CD4-positive, alpha-beta T cell treated with Interleukin-21 for 1 hour (primary cell): Measurements from ENCODE around the gene DNAJA4.

ENCODE experiments used
- DNase-seq: peaks from one replicate; pipeline ENCODE4 v3.0.0-alpha.2; 2020

Gene DNAJA4

DNA sequence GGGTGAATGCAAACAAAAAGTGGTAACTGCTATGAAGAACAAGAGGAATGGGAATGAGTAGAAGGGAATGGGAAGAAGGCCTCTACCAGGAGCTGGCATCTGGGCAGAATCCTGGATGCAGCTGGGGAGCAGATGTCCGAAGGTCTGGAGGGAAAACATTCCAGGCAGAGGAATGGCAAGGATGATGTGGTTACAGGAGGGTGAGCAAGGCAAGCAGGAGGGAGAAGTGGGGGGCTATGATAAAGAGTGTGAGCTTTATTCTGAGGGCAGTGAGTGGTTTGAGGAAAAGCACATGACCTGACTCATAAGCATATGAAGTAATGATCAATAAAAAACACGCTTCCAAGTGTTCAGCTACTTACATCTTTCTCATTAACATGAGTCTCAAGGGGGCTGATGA is 18.0 kb downstream of the DNAJA4 start:
- no peak for DNase-seq

DNA sequence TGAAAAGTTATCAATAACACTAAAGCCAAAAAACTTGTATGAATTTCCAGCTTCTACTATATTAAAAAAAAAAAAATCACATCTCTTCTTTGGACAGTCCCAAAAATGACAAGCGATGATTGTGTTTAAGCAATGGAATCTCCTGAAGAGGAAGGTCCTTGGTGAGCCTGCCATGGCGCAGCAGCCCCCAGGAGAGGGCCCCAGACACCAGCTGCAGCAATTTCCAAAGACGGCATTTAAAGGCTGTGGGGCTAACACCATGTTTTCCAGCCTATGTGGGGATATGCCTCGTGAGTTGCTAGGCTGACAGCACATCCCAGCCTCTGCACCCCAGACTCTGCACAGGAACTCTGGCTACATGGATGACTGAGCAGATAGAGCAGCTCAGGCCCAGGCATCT is 20.4 kb downstream of the DNAJA4 start:
- DNase-seq = no peak

DNA sequence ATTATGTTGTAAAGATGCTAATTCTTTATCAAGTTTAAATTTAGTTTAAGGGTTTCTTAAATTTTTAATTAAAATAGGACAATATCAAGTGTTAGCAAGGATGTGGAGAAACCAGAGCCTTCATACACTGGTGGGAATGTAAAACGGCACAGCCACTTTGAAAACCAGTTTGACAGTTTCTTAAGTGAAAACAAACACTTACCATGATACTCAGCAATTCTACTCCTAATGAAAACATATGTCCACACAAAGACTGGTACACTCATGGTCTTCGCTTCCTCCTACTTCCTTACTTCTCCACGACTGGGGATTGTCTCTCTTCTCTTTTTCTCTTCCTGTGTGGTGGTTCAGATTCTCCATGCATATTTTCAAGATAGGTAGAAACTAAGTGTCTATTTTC is 25.9 kb downstream of the DNAJA4 start:
- no peak for DNase-seq

DNA sequence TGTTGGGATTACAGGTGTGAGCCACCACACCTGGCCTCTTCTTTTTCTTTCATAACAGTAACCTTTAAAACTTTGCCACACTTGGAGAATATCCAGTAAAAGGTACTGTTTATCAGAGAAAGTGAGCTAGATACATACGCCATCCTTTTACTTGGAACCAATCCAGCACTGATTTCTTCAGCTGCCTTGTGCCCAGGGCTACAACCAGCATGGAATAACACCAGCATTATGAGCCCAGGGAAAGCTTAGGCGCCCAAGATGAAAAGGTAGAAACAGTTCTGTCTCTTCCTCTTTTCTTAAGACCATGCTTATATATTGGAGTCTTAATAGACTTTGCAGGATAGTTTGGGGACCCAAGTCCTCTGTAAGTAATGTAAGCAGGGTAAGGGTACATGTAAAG is 26.7 kb downstream of the DNAJA4 start:
- no peak for DNase-seq

DNA sequence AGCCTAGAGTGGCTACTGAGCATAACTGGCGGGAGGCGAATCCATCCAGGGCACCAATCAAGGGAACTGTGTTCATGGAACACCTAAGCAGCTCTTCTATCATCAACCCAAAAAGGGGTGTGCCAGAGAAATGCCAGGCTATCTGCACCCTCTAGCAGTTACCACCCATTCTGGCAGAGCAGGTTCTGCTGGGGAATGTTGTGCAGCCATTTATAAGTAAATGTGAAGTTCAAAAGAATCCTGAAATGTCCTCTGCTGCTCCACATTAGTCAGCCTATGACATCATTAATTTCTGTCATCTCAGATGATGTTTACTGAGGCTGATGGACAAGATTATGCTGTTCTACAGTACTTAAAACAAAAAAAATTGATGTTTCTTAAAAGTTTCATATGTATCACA is 27.3 kb downstream of the DNAJA4 start:
- no peak for DNase-seq

DNA sequence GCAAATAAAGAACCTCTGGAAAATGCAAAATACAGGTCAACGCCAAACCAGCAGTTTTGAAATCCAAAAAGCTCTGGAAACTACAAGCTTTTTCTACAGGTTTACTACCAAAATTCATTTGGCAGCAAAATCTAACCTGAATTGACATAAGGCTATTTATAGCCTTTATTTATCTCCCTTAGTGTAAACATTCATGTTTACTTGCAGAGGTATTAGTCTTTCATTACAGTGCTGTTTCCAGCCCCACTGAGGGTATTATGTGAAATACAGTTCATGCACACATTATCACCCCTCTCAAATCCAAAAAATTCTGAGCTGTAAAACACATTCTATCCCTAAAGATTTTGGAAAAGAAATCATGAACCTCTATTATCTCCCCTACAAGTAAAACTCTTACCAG is 27.9 kb downstream of the DNAJA4 start:
- no peak for DNase-seq

DNA sequence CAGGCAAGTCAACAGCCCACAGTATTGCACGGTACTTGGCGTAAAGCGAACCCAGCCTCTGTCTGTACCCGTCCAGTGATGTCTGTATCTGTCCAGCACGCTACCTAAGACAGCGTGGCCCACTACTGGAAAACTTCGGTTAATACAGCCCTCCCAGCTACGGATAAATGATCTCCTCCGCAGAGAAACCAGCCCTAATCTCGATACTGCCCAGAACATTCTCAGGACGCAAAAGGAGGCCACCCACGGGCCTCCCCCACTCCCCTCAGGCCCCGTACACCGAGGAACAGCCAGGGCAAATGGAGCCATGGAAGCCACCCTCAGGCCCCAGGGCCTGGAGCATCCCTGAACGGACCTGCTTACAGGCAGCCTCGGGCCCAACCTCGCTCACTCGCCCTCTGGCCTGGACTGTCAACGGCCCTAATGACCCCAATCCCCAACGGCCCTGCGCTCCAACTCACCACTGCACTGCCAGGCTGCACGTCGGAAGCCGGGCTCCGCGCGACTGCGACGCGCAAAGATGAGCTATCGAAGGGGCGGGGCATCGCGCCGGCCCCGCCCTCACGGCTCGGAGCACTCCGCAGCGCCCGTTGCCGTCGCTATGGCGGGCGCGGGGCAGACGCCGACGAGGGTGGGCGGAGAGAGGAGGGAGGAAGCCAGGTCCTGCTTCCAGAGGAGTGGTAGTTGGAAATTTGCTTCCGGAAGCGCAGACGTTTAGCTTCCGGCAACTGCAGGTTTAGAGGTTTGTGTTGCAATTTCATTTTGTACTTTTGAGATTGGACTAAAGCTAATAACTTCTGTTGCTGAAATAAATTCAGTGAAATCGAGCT is 35.0 kb downstream of the DNAJA4 start, which contains the start of gene SKIC8:
SKIC8 (minus strand) TSS at position 509 of the 830 bp plus-strand sequence. CDS start 3,923 bp downstream, outside the sequence.
- peak; percentile 92 for DNase-seq

DNA sequence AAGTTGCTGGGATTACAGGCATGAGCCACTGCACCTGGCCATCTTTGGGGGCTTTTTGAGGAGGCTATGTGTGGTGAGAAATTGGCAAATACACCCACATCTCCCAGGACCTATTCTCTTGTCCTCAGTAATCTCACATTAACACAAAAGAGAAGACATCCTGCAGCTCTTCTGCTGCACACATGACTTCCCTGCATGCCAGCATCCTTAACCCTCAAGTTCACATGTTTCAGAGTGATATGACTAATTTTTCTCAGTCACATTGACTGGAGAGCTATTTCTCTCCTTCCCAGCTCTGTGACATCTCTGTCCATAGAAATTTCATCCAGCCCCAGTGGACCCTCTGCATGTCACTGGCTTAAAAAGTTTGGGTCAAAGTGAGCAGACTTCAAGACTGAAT is 37.0 kb downstream of the DNAJA4 start:
- DNase-seq = no peak

DNA sequence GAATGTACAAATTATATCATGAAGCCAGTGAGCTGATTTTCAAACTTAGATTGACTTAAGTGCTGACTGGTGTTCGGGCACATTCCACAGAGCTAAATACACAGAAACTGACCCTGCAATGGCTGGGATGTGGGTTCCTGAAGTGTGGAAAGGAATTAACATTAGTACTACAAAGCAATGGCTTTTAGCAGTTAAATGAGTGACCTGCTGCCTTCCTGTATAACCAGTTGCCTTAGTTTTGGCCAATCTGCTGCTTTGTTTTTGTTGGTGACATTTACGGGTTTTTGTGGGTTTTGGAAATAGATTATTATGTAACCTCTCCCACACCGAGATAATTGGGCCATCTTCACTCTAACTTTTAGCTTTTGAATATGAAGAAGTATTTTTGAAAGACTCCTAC is 37.5 kb downstream of the DNAJA4 start:
- no peak for DNase-seq

DNA sequence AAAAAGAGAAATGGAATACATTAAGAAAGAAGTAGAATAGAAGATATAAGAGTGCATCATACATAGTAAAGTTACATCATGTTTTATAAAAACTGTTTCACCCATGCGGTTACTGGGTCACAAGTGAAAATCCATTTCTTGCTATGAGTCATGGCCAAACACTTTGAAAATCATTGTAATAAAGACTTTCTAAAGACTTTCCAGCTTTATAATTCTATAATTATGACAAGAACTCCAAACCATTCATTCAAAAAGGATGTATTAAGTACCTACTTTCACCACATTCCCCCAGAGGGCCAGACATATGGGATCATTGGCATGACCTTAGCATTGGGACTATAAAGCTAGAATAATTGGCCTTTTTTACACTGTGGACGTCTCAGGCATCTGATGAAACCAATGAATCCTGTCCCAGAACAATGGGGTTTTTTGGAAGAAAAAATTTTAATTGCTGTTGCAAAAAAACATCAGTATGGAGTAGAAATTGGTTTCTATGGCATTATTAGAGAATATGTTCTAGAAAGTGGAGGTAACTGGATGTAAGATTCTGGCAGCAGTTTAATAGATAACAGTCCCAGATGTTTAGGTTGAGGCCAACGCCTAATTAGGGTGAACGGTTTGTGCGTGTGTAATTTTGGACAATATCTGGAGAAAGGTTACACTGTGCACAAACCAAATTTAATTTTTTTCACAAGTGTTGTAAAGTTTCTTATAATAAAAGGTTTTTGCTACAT is 38.4 kb downstream of the DNAJA4 start:
- DNase-seq = no peak

DNA sequence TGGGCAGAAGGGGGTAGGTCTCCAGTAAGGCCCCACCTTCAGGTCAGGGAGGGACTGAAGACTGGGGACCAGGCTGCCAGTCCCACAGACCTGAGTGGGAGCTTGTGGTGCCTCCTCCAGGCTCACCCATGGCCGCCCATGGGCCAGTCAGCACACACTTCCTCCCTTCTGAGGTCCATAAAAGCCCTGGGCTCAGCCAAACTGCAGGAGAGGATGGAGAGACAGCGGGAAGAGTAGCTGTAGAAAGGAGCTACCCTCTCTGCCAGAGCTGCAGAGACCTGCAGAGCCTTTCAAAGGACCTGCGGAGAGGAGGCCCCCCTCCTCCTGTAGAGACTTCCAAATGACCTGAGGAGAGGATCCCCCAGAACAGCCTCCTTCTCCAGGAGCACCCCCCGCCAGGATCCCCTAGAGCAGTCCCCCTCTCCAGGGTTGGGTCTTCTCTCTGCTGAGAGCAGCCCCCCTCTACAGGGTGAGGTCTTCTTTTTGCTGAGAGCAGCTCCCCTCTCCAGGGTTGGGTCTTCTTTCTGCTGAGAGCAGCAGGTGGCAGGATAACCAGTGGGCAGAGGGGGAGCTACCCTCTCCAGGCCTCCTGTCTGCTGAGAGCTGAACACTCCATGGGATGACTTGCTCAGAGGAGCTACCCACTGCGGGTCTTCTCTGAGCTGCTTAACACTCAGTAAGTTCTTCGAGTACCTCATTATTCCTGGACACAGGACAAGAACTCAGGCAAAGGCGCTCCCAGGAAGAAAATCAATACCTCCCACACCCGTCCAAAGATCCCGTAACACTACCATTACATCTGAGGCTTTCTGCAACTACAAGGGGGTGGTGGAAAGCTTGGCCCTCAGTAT is 40.1 kb downstream of the DNAJA4 start:
- no peak for DNase-seq

DNA sequence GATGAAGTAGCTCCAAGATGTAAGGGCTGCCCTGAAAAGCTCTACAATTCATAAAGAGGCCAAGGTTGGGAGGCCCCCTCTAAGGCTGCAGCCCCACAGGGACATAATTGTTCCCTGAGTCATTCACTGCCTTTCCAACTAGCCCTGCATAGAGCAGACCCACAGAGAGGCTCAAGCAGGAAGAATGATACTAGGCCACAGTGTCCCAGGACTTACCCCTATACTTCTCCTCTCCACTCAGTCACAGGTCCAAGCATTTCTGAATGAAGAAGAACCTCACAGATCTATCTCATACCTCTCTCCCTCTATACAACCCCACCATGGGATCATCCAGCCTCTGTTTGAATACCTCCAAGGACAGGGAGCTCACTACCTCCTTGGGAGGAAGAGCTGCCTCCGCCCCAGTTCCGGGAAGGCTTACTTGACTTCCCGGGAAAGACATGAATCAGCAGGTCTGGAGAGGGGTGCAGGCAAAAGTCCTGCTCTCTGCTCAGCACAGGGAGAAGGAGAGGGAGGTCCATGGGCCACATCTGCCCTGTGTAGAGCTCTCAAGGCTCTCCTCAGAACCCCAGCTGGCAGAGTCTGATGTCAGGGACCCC is 41.9 kb downstream of the DNAJA4 start:
- DNase-seq = no peak

DNA sequence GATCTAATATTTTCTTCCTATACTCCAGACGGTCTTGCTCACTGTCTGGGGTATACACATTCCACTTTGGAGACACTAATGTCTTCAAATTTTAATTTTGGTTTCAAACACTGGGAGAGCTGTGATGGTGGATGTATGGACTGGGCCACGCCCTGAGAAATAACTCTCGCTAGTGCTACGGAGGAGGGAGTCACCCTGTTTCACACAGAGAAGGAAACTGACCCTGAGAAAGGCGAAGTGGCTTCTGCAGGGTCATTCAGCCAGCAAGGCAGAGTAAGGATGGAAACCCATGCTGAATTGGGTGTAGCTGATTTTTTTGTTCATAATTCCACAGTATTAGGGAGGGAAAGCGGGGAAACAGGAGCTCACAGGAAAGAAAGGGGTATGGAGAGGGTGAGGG is 43.6 kb downstream of the DNAJA4 start:
- DNase-seq = no peak

DNA sequence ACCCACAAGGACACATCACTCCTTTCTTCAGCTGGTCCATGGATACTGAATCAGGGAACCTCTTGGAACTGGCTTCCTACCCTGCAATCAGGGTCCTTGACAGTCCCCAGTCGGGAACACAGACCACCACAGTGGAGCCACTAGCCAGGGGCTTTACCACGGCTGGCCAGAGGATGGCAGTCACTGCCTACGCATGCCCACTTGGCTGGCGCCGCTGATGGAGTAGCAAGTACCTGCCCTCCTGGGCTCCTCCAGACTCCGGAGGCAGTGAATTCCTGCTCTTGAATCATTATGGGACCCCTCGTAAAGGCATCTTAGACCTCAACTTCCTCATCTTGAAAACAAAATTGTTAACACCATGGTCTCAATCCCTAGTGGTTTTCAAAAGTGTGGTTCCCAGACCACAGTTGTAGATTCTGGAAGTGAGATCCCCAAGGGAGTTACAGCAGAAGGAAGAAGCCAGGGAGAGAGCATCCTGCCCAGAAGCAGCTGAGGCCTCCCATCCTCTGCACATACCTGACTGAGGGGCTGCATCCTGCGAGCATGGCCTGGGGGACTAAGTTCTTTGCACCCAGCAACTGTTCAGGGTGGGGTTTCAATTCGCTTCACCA is 44.2 kb downstream of the DNAJA4 start:
- peak; percentile 37 for DNase-seq

DNA sequence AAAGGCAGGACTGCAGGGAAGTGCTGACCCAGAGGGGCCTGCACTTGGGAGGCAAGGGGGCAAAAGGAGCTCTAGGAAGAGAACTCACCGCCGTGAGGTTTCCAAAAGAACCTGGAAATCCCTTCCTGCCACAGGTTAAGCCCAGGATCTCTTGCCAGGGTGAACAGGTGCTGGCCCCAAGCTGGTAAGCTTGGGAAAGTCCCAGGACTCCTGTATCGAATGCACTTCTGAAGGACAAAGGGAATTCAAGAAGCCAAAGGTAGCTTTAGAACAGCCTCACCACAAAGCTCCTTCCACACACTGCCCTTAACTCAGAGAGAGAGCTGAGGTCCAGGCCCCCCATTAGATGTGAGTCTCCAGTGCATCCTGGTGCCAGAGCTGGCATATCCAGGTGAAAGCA is 46.9 kb downstream of the DNAJA4 start:
- no peak for DNase-seq

DNA sequence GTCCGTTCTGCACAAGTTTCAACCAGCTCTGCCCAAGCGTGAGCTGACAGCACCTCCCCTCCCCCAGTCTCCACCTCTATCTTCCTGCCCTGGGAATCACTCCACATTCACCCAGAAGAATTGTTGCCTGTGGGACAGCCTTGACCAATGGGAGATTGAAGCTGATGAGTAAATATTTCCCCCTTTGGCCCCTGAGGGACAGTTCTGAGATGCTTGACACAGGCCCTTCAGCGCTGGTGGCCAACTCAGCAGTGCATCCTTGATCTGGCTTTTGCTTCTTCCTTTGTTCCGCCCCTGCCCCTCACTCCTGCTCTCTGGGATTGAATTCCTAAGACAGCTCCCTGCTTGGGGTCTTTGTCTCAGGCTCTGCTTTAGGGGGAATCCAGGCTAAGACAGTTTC is 48.2 kb downstream of the DNAJA4 start:
- DNase-seq = no peak

DNA sequence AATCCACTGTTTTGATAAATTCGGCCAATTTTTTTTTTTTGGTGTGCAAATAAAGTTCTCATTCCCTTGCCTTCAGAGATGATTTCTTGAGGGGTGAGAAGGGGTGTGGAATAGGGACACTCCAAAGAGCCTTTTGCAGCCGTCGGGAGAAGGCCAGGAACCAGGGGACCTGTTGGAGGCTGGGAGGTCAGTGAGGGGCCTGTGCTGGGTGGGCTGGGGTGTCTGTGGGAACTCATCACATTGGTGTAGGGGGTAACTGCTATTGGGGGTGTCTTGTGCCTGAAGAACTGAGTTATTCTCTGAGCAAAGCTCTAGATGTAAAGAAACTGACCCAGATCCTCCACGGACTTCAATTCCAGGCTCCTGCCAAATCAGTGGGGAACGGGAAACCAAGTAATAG is 48.6 kb downstream of the DNAJA4 start:
- no peak for DNase-seq

DNA sequence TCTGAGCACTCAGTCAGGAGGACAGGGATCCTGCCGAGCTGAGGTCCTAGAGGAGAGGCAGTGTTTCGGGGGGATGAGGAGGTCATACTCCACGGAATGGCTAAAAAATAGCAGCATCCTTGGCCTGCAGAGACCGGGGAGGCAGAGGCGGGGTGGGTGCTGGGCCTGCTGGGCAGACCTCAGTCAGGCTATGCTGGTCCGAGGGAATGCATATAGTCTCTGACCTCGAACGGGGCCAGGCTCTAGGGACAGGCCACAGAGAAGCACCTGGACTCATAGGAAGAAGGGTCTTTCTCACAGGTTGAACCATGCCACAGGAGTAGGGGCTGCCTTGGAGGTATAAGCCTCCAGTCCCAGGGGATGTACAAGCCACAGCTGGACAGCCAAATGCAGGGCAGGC is 49.0 kb downstream of the DNAJA4 start:
- no peak for DNase-seq

DNA sequence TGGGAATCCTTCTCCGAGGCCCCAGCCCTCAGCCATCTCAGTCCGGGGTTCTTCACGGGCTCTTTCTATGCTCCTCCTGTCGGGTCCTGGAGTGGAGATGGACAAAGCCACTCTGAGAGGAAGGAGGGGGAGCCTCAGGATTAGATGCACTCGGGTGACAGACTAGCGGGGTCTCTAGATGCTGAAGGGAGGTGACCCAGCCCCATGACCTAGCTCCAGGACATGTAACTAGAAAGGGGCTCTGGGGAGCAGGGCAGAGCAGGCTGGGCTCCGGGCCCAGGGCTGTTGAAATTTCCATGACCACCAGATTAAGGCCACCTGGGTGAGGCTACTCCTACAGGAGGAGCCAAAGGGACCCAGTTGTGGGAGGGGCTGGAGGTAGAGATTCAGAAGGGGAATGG is 49.8 kb downstream of the DNAJA4 start:
- DNase-seq = no peak

DNA sequence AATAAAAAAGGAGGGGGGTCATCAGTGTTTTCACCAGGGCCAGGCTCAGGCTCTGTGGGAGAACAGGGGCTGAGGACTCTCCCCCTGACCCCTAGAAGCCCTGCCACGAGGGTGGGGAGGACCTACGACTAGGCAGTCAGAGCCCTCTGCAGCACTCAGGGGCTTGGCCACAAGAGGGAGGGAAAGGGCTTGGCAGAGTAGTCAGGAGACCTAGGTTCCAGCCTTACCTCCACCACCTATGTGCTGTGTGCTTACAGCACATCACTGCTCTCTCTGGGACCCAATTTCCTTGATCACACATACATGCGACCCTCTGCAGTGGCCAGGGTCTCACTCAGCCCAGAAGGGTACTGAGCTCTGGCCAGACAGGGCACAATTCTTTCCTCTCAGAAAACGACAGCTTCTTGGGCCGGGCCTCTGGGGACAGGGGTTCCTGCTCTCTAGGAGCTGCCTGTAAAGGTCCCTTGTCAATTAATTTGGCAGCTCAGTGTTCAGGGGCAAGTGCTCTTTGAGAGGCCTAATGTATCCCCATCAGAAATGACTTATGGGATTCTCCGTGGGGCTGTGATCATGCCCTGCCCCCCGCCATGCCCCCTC is 51.4 kb downstream of the DNAJA4 start:
- no peak for DNase-seq

DNA sequence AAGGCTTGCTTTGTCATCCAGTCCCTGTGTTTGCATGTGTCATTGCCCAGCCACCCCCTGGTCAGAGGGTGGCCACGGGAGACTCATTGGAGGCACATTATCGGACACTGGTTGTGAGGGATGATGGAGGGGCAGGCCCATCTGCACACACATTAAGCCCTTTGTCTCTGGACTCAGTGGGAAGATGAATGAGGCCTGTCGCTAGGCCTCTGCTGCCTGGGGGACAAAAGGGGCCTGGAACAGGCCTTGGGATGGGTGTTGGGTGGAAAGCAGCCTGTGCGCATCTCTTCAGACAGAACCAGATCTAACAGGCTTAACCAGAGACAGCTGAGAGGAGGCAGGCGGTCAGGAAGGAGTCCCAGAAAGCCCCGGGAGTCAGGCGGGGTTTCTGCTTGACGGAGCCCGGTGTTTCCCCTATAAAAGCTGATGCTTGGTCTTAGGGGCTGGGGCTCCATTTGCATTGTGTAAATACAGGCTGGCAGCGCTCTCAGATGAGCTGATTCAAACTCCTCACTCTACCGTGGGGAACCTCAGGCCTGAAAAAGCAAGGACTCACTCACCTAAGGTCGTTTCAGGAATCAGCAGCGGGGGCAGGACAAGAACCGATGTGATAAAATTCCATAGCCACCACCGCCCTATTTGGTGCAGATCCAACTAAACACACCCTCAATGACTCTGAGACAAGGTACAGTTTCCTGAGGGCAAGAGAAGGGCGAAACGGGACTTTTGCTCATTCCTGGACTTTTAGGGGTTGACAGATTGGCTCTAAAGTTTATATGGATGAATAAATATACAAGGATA is 52.1 kb downstream of the DNAJA4 start:
- DNase-seq = no peak
